Measurements from ENCODE around the gene NUP214.

GRCh38 chr9:131148966-131149687, 23.7 kb downstream of the NUP214 start:
- TF ChIP-seq CTCF (conservative IDR thresholded peaks at IDR 0.05; ENCODE audit: low read length) (no peak), EZH2phosphoT487 (IDR thresholded peaks at IDR 0.05; ENCODE audit: borderline replicate concordance, low read depth, low read length) (no peak)

All from OCI-LY7 (cell line).